WTC11 (cell line): Measurements from ENCODE around the gene PDZRN3. TPM values are rescaled to one million over a fixed set of nuclear protein-coding genes. Genes with fewer than 3 reads are reported as not detected.

Experiments used
- CREM ChIP-seq: sonication (generic); formaldehyde crosslinking; IDR thresholded peaks from 2 replicates; pipeline ENCODE4 v1.8.1; 2022; ENCODE audit warnings: mild to moderate bottlenecking, missing genetic modification reagents, moderate library complexity
- ESRRA ChIP-seq: sonication (generic); formaldehyde crosslinking; IDR thresholded peaks from 2 replicates; pipeline ENCODE4 v1.8.1; 2022; ENCODE audit warnings: mild to moderate bottlenecking, missing genetic modification reagents, borderline replicate concordance
- GABPB1 ChIP-seq: sonication (generic); formaldehyde crosslinking; IDR thresholded peaks from 2 replicates; pipeline ENCODE4 v1.8.1; 2023; ENCODE audit warnings: mild to moderate bottlenecking, missing genetic modification reagents
- JUN ChIP-seq: sonication (generic); formaldehyde crosslinking; IDR thresholded peaks from 2 replicates; pipeline ENCODE4 v1.8.0; 2023; ENCODE audit warnings: mild to moderate bottlenecking, missing genetic modification reagents
- MYBL2 ChIP-seq: sonication (generic); formaldehyde crosslinking; IDR thresholded peaks from 2 replicates; pipeline ENCODE4 v1.8.1; 2023; ENCODE audit warnings: mild to moderate bottlenecking, moderate library complexity, missing genetic modification reagents
- SOX15 ChIP-seq: fragments of 250-450 bp; sonication (Bioruptor Pico); IDR thresholded peaks from 2 replicates; pipeline ENCODE4 v1.9.0; 2021; ENCODE audit warnings: mild to moderate bottlenecking
- TCF7 ChIP-seq: sonication (generic); formaldehyde crosslinking; IDR thresholded peaks from 2 replicates; pipeline ENCODE4 v1.8.0; 2022; ENCODE audit warnings: mild to moderate bottlenecking, low read depth, missing genetic modification reagents, moderate library complexity
- TEAD4 ChIP-seq: sonication (generic); formaldehyde crosslinking; IDR thresholded peaks from 2 replicates; pipeline ENCODE4 v1.8.0; 2022; ENCODE audit warnings: mild to moderate bottlenecking, missing genetic modification reagents
- TP53 ChIP-seq: sonication (generic); formaldehyde crosslinking; IDR thresholded peaks from 2 replicates; pipeline ENCODE4 v1.8.1; 2023; ENCODE audit warnings: mild to moderate bottlenecking, missing genetic modification reagents
- ZBTB21 ChIP-seq: sonication (generic); formaldehyde crosslinking; IDR thresholded peaks from 2 replicates; pipeline ENCODE4 v1.8.1; 2023; ENCODE audit warnings: mild to moderate bottlenecking, missing genetic modification reagents, borderline replicate concordance
- ZNF232 ChIP-seq: sonication (generic); formaldehyde crosslinking; IDR thresholded peaks from 2 replicates; pipeline ENCODE4 v1.8.0; 2022; ENCODE audit warnings: mild to moderate bottlenecking, missing genetic modification reagents
- ZNF317 ChIP-seq: sonication (generic); formaldehyde crosslinking; IDR thresholded peaks from 2 replicates; pipeline ENCODE4 v1.8.1; 2023; ENCODE audit warnings: low read depth, mild to moderate bottlenecking, moderate library complexity, missing genetic modification reagents, borderline replicate concordance
- ZNF423 ChIP-seq: fragments of 250-450 bp; sonication (Bioruptor Pico); IDR thresholded peaks from 2 replicates; pipeline ENCODE4 v2.1.2; 2022; ENCODE audit warnings: mild to moderate bottlenecking, moderate library complexity
- total RNA-seq: library from RNA; stranded (reverse); gene quantifications from 3 replicates; pipeline ENCODE4 v1.2.3, GENCODE V29; 2021
- TF ChIP-seq, protein P1 (sequence below): fragments of 250-450 bp; sonication (Bioruptor Pico); IDR thresholded peaks from 2 replicates; pipeline ENCODE4 v1.8.0; 2021; ENCODE audit warnings: mild to moderate bottlenecking
- TF ChIP-seq, protein P2 (sequence below): sonication (generic); formaldehyde crosslinking; IDR thresholded peaks from 2 replicates; pipeline ENCODE4 v1.8.0; 2023; ENCODE audit warnings: mild to moderate bottlenecking, missing genetic modification reagents
- TF ChIP-seq, protein P3 (sequence below): fragments of 250-450 bp; sonication (Bioruptor Pico); IDR thresholded peaks from 2 replicates; pipeline ENCODE4 v1.9.0; 2021; ENCODE audit warnings: moderate library complexity, mild to moderate bottlenecking, inconsistent platforms, borderline replicate concordance
- TF ChIP-seq, protein P4 (sequence below): sonication (generic); formaldehyde crosslinking; IDR thresholded peaks from 2 replicates; pipeline ENCODE4 v1.8.1; 2023; ENCODE audit warnings: mild to moderate bottlenecking, missing genetic modification reagents
- TF ChIP-seq, protein P5 (sequence below): sonication (generic); formaldehyde crosslinking; IDR thresholded peaks from 2 replicates; pipeline ENCODE4 v1.8.1; 2023; ENCODE audit warnings: mild to moderate bottlenecking, missing genetic modification reagents, moderate library complexity
- TF ChIP-seq, protein P6 (sequence below): sonication (generic); formaldehyde crosslinking; IDR thresholded peaks from 2 replicates; pipeline ENCODE4 v1.8.0; 2022; ENCODE audit warnings: mild to moderate bottlenecking, missing genetic modification reagents
- TF ChIP-seq, protein P7 (sequence below): sonication (generic); formaldehyde crosslinking; IDR thresholded peaks from 2 replicates; pipeline ENCODE4 v1.8.0; 2022; ENCODE audit warnings: mild to moderate bottlenecking, missing genetic modification reagents
- TF ChIP-seq, protein P8 (sequence below): sonication (generic); formaldehyde crosslinking; IDR thresholded peaks from 2 replicates; pipeline ENCODE4 v1.8.0; 2022; ENCODE audit warnings: mild to moderate bottlenecking, missing genetic modification reagents
- TF ChIP-seq, protein P9 (sequence below): sonication (generic); formaldehyde crosslinking; IDR thresholded peaks from 2 replicates; pipeline ENCODE4 v1.8.0; 2023; ENCODE audit warnings: missing genetic modification reagents, mild to moderate bottlenecking, borderline replicate concordance

The PDZRN3 gene
- total RNA-seq, 1 experiment from 2014 or later, result 9.5 TPM

DNA sequence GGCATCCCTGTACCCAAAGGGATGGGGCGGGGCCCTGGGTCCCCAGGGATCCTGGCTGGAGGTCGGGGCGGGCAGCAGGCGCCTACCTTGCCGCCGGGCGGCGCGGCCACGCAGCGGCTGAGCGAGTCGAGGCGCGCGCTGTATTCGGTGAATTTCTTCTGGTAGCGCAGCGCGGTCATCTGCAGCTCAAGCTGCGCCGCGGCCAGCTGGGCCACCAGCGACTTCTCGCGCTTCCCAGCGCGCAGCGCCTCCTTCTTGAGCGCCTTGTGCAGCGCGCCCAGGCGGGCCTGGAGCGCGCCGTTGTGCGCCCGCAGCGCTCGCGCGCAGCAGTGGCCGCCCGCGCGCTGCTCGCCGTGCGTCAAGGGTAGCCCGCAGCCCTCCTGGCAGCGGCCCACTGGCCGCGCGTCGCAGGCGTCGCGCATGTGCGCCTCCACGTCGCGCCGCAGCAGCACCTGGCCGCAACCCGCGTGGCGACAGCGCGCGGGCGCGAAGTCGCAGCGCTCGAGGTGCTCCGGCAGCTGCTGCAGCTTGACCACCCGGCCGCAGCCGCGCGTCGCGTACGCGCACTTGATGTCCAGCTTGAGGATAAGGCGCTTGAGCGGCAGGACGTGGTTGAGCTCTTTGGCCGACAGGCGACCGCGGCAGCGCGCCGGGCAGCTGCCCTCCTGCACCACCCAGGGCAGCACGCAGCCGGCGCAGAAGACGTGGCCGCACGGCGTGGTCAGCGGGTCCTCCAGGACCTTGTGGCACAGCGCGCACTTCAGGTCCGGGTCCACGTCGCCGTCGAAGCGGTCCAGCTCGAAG is 522 bp downstream of the PDZRN3 start (continued):
- no peak for TF ChIP-seq ZNF317
- peak; percentile 53; the same call in 1 of the 2 replicates for TF ChIP-seq ZNF232 (CRISPR knock-in tag)
- TF ChIP-seq, protein P1, sequence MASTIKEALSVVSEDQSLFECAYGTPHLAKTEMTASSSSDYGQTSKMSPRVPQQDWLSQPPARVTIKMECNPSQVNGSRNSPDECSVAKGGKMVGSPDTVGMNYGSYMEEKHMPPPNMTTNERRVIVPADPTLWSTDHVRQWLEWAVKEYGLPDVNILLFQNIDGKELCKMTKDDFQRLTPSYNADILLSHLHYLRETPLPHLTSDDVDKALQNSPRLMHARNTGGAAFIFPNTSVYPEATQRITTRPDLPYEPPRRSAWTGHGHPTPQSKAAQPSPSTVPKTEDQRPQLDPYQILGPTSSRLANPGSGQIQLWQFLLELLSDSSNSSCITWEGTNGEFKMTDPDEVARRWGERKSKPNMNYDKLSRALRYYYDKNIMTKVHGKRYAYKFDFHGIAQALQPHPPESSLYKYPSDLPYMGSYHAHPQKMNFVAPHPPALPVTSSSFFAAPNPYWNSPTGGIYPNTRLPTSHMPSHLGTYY (CRISPR knock-in tag), result no peak
- TF ChIP-seq, protein P2, sequence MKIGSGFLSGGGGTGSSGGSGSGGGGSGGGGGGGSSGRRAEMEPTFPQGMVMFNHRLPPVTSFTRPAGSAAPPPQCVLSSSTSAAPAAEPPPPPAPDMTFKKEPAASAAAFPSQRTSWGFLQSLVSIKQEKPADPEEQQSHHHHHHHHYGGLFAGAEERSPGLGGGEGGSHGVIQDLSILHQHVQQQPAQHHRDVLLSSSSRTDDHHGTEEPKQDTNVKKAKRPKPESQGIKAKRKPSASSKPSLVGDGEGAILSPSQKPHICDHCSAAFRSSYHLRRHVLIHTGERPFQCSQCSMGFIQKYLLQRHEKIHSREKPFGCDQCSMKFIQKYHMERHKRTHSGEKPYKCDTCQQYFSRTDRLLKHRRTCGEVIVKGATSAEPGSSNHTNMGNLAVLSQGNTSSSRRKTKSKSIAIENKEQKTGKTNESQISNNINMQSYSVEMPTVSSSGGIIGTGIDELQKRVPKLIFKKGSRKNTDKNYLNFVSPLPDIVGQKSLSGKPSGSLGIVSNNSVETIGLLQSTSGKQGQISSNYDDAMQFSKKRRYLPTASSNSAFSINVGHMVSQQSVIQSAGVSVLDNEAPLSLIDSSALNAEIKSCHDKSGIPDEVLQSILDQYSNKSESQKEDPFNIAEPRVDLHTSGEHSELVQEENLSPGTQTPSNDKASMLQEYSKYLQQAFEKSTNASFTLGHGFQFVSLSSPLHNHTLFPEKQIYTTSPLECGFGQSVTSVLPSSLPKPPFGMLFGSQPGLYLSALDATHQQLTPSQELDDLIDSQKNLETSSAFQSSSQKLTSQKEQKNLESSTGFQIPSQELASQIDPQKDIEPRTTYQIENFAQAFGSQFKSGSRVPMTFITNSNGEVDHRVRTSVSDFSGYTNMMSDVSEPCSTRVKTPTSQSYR (CRISPR knock-in tag), result peak; percentile 74; the same call in 1 of the 2 replicates
- TF ChIP-seq, protein P3, sequence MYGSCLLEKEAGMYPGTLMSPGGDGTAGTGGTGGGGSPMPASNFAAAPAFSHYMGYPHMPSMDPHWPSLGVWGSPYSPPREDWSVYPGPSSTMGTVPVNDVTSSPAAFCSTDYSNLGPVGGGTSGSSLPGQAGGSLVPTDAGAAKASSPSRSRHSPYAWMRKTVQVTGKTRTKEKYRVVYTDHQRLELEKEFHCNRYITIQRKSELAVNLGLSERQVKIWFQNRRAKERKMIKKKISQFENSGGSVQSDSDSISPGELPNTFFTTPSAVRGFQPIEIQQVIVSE, result no peak
- TF ChIP-seq SOX15 (CRISPR knock-in tag), result no peak
- TF ChIP-seq, protein P4, sequence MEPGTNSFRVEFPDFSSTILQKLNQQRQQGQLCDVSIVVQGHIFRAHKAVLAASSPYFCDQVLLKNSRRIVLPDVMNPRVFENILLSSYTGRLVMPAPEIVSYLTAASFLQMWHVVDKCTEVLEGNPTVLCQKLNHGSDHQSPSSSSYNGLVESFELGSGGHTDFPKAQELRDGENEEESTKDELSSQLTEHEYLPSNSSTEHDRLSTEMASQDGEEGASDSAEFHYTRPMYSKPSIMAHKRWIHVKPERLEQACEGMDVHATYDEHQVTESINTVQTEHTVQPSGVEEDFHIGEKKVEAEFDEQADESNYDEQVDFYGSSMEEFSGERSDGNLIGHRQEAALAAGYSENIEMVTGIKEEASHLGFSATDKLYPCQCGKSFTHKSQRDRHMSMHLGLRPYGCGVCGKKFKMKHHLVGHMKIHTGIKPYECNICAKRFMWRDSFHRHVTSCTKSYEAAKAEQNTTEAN (CRISPR knock-in tag), result peak; percentile 86
- peak; percentile 37; the same call in 1 of the 2 replicates for TF ChIP-seq ZBTB21 (CRISPR knock-in tag)
- TF ChIP-seq MYBL2 (CRISPR knock-in tag), result peak; percentile 83
- TF ChIP-seq GABPB1 (CRISPR knock-in tag), result no peak
- peak; percentile 97 for TF ChIP-seq TP53 (CRISPR knock-in tag)
- peak; percentile 97 for TF ChIP-seq JUN
- TF ChIP-seq CREM (CRISPR knock-in tag), result peak; percentile 86
- peak; percentile 89; the same call in 1 of the 2 replicates for TF ChIP-seq TEAD4 (CRISPR knock-in tag)
- TF ChIP-seq, protein P5, sequence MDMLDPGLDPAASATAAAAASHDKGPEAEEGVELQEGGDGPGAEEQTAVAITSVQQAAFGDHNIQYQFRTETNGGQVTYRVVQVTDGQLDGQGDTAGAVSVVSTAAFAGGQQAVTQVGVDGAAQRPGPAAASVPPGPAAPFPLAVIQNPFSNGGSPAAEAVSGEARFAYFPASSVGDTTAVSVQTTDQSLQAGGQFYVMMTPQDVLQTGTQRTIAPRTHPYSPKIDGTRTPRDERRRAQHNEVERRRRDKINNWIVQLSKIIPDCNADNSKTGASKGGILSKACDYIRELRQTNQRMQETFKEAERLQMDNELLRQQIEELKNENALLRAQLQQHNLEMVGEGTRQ, result no peak
- TF ChIP-seq ESRRA (CRISPR knock-in tag), result peak; percentile 93
- peak; percentile 95; the same call in 1 of the 2 replicates for TF ChIP-seq TCF7 (CRISPR knock-in tag)
- TF ChIP-seq, protein P6, sequence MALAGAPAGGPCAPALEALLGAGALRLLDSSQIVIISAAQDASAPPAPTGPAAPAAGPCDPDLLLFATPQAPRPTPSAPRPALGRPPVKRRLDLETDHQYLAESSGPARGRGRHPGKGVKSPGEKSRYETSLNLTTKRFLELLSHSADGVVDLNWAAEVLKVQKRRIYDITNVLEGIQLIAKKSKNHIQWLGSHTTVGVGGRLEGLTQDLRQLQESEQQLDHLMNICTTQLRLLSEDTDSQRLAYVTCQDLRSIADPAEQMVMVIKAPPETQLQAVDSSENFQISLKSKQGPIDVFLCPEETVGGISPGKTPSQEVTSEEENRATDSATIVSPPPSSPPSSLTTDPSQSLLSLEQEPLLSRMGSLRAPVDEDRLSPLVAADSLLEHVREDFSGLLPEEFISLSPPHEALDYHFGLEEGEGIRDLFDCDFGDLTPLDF (CRISPR knock-in tag), result 0 out of 2 replicates have a peak, but pooled peaks have one; percentile 43
- TF ChIP-seq, protein P7, sequence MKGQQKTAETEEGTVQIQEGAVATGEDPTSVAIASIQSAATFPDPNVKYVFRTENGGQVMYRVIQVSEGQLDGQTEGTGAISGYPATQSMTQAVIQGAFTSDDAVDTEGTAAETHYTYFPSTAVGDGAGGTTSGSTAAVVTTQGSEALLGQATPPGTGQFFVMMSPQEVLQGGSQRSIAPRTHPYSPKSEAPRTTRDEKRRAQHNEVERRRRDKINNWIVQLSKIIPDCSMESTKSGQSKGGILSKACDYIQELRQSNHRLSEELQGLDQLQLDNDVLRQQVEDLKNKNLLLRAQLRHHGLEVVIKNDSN, result no peak
- TF ChIP-seq, protein P8, sequence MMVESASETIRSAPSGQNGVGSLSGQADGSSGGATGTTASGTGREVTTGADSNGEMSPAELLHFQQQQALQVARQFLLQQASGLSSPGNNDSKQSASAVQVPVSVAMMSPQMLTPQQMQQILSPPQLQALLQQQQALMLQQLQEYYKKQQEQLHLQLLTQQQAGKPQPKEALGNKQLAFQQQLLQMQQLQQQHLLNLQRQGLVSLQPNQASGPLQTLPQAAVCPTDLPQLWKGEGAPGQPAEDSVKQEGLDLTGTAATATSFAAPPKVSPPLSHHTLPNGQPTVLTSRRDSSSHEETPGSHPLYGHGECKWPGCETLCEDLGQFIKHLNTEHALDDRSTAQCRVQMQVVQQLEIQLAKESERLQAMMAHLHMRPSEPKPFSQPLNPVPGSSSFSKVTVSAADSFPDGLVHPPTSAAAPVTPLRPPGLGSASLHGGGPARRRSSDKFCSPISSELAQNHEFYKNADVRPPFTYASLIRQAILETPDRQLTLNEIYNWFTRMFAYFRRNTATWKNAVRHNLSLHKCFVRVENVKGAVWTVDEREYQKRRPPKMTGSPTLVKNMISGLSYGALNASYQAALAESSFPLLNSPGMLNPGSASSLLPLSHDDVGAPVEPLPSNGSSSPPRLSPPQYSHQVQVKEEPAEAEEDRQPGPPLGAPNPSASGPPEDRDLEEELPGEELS (CRISPR knock-in tag), result peak; percentile 96
- no peak for TF ChIP-seq ZNF423 (CRISPR knock-in tag)
- TF ChIP-seq, protein P9, sequence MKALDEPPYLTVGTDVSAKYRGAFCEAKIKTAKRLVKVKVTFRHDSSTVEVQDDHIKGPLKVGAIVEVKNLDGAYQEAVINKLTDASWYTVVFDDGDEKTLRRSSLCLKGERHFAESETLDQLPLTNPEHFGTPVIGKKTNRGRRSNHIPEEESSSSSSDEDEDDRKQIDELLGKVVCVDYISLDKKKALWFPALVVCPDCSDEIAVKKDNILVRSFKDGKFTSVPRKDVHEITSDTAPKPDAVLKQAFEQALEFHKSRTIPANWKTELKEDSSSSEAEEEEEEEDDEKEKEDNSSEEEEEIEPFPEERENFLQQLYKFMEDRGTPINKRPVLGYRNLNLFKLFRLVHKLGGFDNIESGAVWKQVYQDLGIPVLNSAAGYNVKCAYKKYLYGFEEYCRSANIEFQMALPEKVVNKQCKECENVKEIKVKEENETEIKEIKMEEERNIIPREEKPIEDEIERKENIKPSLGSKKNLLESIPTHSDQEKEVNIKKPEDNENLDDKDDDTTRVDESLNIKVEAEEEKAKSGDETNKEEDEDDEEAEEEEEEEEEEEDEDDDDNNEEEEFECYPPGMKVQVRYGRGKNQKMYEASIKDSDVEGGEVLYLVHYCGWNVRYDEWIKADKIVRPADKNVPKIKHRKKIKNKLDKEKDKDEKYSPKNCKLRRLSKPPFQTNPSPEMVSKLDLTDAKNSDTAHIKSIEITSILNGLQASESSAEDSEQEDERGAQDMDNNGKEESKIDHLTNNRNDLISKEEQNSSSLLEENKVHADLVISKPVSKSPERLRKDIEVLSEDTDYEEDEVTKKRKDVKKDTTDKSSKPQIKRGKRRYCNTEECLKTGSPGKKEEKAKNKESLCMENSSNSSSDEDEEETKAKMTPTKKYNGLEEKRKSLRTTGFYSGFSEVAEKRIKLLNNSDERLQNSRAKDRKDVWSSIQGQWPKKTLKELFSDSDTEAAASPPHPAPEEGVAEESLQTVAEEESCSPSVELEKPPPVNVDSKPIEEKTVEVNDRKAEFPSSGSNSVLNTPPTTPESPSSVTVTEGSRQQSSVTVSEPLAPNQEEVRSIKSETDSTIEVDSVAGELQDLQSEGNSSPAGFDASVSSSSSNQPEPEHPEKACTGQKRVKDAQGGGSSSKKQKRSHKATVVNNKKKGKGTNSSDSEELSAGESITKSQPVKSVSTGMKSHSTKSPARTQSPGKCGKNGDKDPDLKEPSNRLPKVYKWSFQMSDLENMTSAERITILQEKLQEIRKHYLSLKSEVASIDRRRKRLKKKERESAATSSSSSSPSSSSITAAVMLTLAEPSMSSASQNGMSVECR, result peak; percentile 93; the same call in 1 of the 2 replicates
